ENCODE results near the gene RNF169.

RNF169 gene

DNA sequence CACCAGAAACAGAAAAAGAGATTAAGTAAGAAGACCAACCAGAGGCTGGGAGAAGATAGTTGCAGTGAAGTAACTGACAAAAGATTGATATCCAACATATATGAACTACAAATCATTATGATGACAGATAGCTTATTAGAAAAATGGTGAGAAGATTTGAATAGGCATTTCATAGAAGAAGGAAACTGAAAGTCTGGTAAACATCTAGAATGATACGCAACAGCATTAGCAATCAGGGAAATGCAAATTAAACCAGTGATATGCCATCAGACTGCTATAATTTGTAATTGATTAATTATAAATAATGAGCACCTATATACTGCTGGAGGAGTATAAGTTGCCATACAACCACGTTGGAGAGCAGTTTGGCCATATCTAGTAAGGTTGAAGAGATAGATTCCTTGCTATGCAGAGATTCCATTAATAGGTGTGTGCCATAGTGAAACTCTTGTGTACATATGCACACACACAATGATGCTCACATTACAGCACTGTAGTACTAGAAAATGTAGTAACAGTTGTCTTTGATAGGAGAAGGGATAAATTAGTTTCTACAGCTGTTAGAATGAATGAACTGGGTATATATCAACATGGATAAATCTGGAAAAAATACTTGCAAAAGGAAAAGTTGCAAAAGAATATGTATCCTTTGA is 20.5 kb downstream of the RNF169 start:
- Histone ChIP-seq H3K9ac (ENCODE audit: low read depth, low read length) (no peak overlapping the region), H3K36me3 (ENCODE audit: insufficient read depth, low read length) (no peaks in the 10 kb centered on the region), H3K27ac (ENCODE audit: low read length) (no peak overlapping the region), H3K4me2 (ENCODE audit: insufficient read depth, low read length) (no peak overlapping the region), H3K27me3 (ENCODE audit: insufficient read depth, low read length, poor library complexity) (no peaks in the 10 kb centered on the region), H3K4me3 (ENCODE audit: low read depth in 1 of 2, low read length in 2 of 2) (no peak overlapping the region), H3K79me2 (ENCODE audit: insufficient read depth, low read length) (peaks cover 91% of the 10 kb centered on the region), H2AFZ (ENCODE audit: low read depth, low read length) (no peak overlapping the region), H3K4me1 (ENCODE audit: insufficient read depth, low read length) (no peaks in the 10 kb centered on the region), H3K9me3 (ENCODE audit: insufficient read depth, low read length, severe bottlenecking) (no peaks in the 10 kb centered on the region), H4K20me1 (ENCODE audit: insufficient read depth, low read length) (peaks cover 7% of the 10 kb centered on the region; the same call in 1 of the 2 replicates)
- ATAC-seq (ENCODE audit: insufficient read depth, low read depth) = no peak
- no peak for TF ChIP-seq CTCF (IDR thresholded peaks at IDR 0.05; ENCODE audit: borderline replicate concordance, extremely low read depth, low read length, poor library complexity, severe bottlenecking)
- TF ChIP-seq EZH2 (IDR thresholded peaks at IDR 0.05; ENCODE audit: borderline replicate concordance, low read depth, low read length, severe bottlenecking) = no peak
- no peak for DNase-seq

DNA sequence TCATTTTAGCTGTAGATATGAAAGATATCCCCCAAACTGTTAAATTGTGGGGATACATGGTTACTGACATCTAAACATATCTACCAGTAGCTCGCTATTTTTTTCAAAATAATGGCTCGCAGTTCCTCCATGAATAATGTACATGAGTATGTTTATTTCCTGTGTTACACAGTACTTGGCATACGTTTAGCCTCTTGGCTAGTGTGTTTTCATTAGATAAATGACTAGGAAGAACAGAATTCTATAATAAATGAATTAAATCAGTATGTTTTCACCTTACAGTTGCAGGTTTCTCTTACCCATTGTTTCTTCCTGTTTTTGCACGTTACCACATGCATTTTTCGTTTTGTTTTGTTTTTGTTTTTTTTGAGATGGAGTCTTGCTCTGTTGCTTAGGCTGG is 21.8 kb downstream of the RNF169 start:
- no peak overlapping the region for H2AFZ ChIP-seq (ENCODE audit: low read depth, low read length)
- TF ChIP-seq CTCF (IDR thresholded peaks at IDR 0.05; ENCODE audit: borderline replicate concordance, extremely low read depth, low read length, poor library complexity, severe bottlenecking) = no peak
- no peak for TF ChIP-seq EZH2 (IDR thresholded peaks at IDR 0.05; ENCODE audit: borderline replicate concordance, low read depth, low read length, severe bottlenecking)
- peaks cover 7% of the 10 kb centered on the region; the same call in 1 of the 2 replicates for H4K20me1 ChIP-seq (ENCODE audit: insufficient read depth, low read length)
- H3K4me1 ChIP-seq (ENCODE audit: insufficient read depth, low read length) = no peaks in the 10 kb centered on the region
- peaks cover 92% of the 10 kb centered on the region for H3K79me2 ChIP-seq (ENCODE audit: insufficient read depth, low read length)
- H3K36me3 ChIP-seq (ENCODE audit: insufficient read depth, low read length) = no peaks in the 10 kb centered on the region
- DNase-seq (no peak), ATAC-seq (ENCODE audit: insufficient read depth, low read depth) (no peak)
- H3K4me2 ChIP-seq (ENCODE audit: insufficient read depth, low read length) = no peak overlapping the region
- no peaks in the 10 kb centered on the region for H3K9me3 ChIP-seq (ENCODE audit: insufficient read depth, low read length, severe bottlenecking)
- H3K9ac ChIP-seq (ENCODE audit: low read depth, low read length) = no peak overlapping the region
- H3K27me3 ChIP-seq (ENCODE audit: insufficient read depth, low read length, poor library complexity) = no peaks in the 10 kb centered on the region
- no peak overlapping the region for H3K4me3 ChIP-seq (ENCODE audit: low read depth in 1 of 2, low read length in 2 of 2)
- H3K27ac ChIP-seq (ENCODE audit: low read length) = no peak overlapping the region

DNA sequence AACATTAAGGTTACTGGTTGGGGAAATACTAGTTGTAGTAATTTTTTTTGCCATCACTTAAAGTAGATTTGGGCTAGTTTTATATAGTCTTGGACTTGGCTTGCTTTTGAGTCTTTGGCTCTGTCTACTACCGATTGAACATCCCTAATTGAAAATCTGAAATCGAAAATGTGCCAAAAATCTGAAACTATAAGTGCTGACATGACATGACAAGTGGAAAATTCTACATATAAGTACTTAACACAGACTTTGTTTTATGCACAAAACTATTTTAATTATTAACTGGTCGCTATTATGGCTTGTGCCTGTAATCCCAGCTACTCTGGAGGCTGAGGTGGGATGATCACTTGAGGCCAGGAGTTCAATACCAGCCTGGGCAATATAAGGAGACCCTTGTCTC is 22.5 kb downstream of the RNF169 start:
- no peaks in the 10 kb centered on the region for H3K27me3 ChIP-seq (ENCODE audit: insufficient read depth, low read length, poor library complexity)
- H3K4me3 ChIP-seq (ENCODE audit: low read depth in 1 of 2, low read length in 2 of 2) = no peak overlapping the region
- ATAC-seq (ENCODE audit: insufficient read depth, low read depth) (no peak), DNase-seq (no peak)
- H3K4me2 ChIP-seq (ENCODE audit: insufficient read depth, low read length) = no peak overlapping the region
- H3K9me3 ChIP-seq (ENCODE audit: insufficient read depth, low read length, severe bottlenecking) = no peaks in the 10 kb centered on the region
- no peak overlapping the region for H3K27ac ChIP-seq (ENCODE audit: low read length)
- no peaks in the 10 kb centered on the region for H3K4me1 ChIP-seq (ENCODE audit: insufficient read depth, low read length)
- H3K36me3 ChIP-seq (ENCODE audit: insufficient read depth, low read length) = no peaks in the 10 kb centered on the region
- no peak for TF ChIP-seq EZH2 (IDR thresholded peaks at IDR 0.05; ENCODE audit: borderline replicate concordance, low read depth, low read length, severe bottlenecking)
- TF ChIP-seq CTCF (IDR thresholded peaks at IDR 0.05; ENCODE audit: borderline replicate concordance, extremely low read depth, low read length, poor library complexity, severe bottlenecking) = no peak
- peaks cover 92% of the 10 kb centered on the region for H3K79me2 ChIP-seq (ENCODE audit: insufficient read depth, low read length)
- H3K9ac ChIP-seq (ENCODE audit: low read depth, low read length) = no peak overlapping the region
- H2AFZ ChIP-seq (ENCODE audit: low read depth, low read length) = no peak overlapping the region
- H4K20me1 ChIP-seq (ENCODE audit: insufficient read depth, low read length) = peaks cover 7% of the 10 kb centered on the region; the same call in 1 of the 2 replicates

Data from DND-41 (cell line).